ENCODE data around the gene HNRNPUL2. TPM values are rescaled to one million over a fixed set of nuclear protein-coding genes. Genes with fewer than 3 reads are reported as not detected.

The HNRNPUL2 gene
- polyA plus RNA-seq, 1 donor from 2014 or later = 27.5 TPM

DNA sequence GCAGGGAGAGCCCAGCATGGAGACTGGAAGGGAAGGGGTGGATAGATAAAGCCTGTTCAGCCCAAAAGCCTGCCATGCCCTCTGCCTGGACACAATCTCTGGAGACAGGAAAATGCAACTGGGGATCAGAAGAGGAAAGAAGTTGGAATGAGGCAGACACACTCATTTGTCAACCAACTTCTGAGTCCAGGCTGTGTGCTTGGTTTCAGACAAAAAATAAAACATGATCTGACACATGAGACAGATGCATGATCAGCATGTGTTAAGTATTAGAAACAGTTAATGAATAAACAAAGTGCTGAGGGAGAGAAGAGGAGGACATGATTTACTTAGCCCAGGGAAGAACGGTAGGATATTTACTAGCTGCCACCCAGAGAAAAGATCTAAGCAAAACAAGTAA lies 38.8 kb downstream of the HNRNPUL2 start (continued):
- TF ChIP-seq EZH2 (IDR thresholded peaks at IDR 0.05; ENCODE audit: borderline replicate concordance, insufficient read depth, low read length, poor library complexity, severe bottlenecking) (no peak), TAF1 (IDR thresholded peaks at IDR 0.05; ENCODE audit: low read depth) (no peak)

GRCh38 chr11:62687508-62688396 lies 39.5 kb downstream of the HNRNPUL2 start:
- Histone ChIP-seq H3K27me3 (ENCODE audit: insufficient read depth, low read depth, low read length) (no peaks in the 10 kb centered on the region), H3K79me2 (replicated peaks; ENCODE audit: insufficient read depth, low read length) (no peaks in the 10 kb centered on the region), H3K9me3 (ENCODE audit: low read length) (no peaks in the 10 kb centered on the region), H3K36me3 (ENCODE audit: insufficient read depth, low read length) (no peaks in the 10 kb centered on the region), H3K4me3 (ENCODE audit: low read length) (no peak overlapping the region), H3K27ac (ENCODE audit: low read length) (no peak overlapping the region), H3K4me2 (ENCODE audit: low read length) (no peak overlapping the region), H4K20me1 (ENCODE audit: insufficient read depth) (no peaks in the 10 kb centered on the region), H3K9me2 (ENCODE audit: insufficient read depth, low read length) (no peaks in the 10 kb centered on the region), H3F3A (ENCODE audit: insufficient read depth, low read length, poor library complexity, severe bottlenecking) (no peaks in the 10 kb centered on the region), H2AFZ (ENCODE audit: low read depth, low read length) (no peak overlapping the region), H3K9ac (ENCODE audit: low read length) (no peak overlapping the region)
- no peak for TF ChIP-seq POLR2AphosphoS5 (IDR thresholded peaks at IDR 0.05)
- no peak for TF ChIP-seq TAF1 (IDR thresholded peaks at IDR 0.05; ENCODE audit: low read depth)
- no peak for TF ChIP-seq CTCF (IDR thresholded peaks at IDR 0.05; ENCODE audit: poor library complexity, severe bottlenecking)
- no peak for TF ChIP-seq REST (IDR thresholded peaks at IDR 0.05; ENCODE audit: borderline replicate concordance)
- TF ChIP-seq EZH2 (IDR thresholded peaks at IDR 0.05; ENCODE audit: borderline replicate concordance, insufficient read depth, low read length, poor library complexity, severe bottlenecking) = no peak
- no peak for TF ChIP-seq EP300 (conservative IDR thresholded peaks at IDR 0.05; ENCODE audit: poor library complexity, severe bottlenecking)

- Histone ChIP-seq H2AFZ (ENCODE audit: low read depth, low read length) (no peak overlapping the region), H4K20me1 (ENCODE audit: insufficient read depth) (no peaks in the 10 kb centered on the region), H3K9me2 (ENCODE audit: insufficient read depth, low read length) (no peaks in the 10 kb centered on the region), H3K36me3 (ENCODE audit: insufficient read depth, low read length) (no peaks in the 10 kb centered on the region), H3K9me3 (ENCODE audit: low read length) (no peaks in the 10 kb centered on the region), H3K9ac (ENCODE audit: low read length) (no peak overlapping the region), H3K79me2 (replicated peaks; ENCODE audit: insufficient read depth, low read length) (peaks cover 8% of the 10 kb centered on the region), H3K4me2 (ENCODE audit: low read length) (no peak overlapping the region), H3K27me3 (ENCODE audit: insufficient read depth, low read depth, low read length) (no peaks in the 10 kb centered on the region), H3K27ac (ENCODE audit: low read length) (no peak overlapping the region), H3F3A (ENCODE audit: insufficient read depth, low read length, poor library complexity, severe bottlenecking) (no peaks in the 10 kb centered on the region), H3K4me3 (ENCODE audit: low read length) (no peak overlapping the region)
- TF ChIP-seq TAF1 (IDR thresholded peaks at IDR 0.05; ENCODE audit: low read depth) (no peak), MXI1 (conservative IDR thresholded peaks at IDR 0.05; ENCODE audit: poor library complexity, severe bottlenecking) (no peak), EP300 (conservative IDR thresholded peaks at IDR 0.05; ENCODE audit: poor library complexity, severe bottlenecking) (no peak), SMC3 (conservative IDR thresholded peaks at IDR 0.05; ENCODE audit: poor library complexity) (no peak), REST (IDR thresholded peaks at IDR 0.05; ENCODE audit: borderline replicate concordance) (no peak), POLR2AphosphoS5 (IDR thresholded peaks at IDR 0.05) (no peak), CTCF (IDR thresholded peaks at IDR 0.05; ENCODE audit: poor library complexity, severe bottlenecking) (no peak), RAD21 (conservative IDR thresholded peaks at IDR 0.05) (no peak), EZH2 (IDR thresholded peaks at IDR 0.05; ENCODE audit: borderline replicate concordance, insufficient read depth, low read length, poor library complexity, severe bottlenecking) (no peak)
These were observed 44.7 kb downstream of the HNRNPUL2 start for GRCh38 chr11:62682518-62682917.

Data from neural cell (in vitro differentiated cells).